Measurements from ENCODE around the gene CD81.

- TF ChIP-seq CTCF (IDR thresholded peaks at IDR 0.05) (no peak), POLR2A (IDR thresholded peaks at IDR 0.05; ENCODE audit: low read depth) (no peak)
Observed at GRCh38 chr11:2435288-2436012, 58.3 kb downstream of the CD81 start.

Data from esophagus muscularis mucosa (tissue), 3 donors.